HG03469 (cell line): ENCODE measurements around the gene KRT1.

Experiments used
- ATAC-seq: cut with Tn5 transposase; IDR thresholded peaks from one replicate; pipeline ENCODE4 v1.9.1; 2021; ENCODE audit warnings: mild to moderate bottlenecking, moderate library complexity, moderate number of reproducible peaks; ENCODE audit not compliant: unreplicated experiment

Gene KRT1

DNA sequence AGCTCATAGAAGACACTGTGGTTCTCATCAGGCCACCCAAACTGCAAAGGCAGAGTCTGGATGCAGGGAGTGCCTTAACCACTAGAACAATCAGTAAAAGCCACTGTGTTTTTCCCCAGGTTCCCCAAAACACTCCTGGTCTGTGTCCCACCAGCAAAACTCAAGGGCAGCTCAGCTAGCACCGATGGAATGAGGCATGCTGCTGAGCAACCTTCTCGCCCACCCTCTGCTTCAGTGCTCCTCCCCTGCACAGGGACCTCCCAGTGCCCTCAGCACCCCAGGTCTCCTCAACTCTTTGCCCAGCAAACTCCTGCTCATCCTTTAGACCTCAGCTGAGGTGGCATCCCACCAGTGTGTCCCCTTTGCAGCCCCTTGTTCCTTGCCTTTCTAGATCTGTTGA, 19.2 kb upstream of the KRT1 start:
- ATAC-seq = no peak

DNA sequence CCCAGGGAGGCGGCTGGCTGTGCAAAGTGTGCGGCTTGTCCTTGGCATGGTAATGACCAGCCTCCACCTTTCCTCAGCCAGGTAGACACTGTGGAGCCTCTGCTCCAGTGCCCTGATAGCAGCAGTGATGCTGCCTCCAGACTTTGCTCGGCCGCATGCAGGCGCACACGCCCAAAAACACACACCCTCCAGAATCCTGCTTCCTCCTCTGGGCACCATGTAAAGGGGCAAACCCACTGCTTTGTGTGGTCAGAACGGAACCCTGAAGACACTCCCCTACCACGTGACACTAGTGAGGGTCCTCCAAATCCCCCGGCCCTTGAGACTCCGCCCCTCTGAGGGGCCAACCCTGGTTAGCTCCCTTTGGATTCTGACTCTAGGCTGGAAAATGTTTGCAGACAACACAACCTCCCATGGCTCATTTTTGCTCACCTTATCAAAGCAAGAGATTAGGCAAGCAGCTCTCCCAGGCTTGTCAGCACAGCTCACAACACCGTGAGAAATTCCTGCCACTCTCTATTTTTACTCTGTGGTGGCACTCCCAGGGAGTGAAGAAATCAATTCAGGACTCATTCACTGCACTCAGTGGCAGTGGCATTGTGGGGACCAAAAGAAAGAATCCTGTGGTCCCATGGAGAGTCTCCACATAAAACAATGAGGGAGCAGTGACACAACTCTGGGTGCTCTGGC, 18.6 kb upstream of the KRT1 start:
- ATAC-seq = no peak

GRCh38 chr12:52697058-52697582, 16.9 kb upstream of the KRT1 start:
- ATAC-seq = no peak

GRCh38 chr12:52696588-52696987, 16.4 kb upstream of the KRT1 start:
- ATAC-seq = no peak

DNA sequence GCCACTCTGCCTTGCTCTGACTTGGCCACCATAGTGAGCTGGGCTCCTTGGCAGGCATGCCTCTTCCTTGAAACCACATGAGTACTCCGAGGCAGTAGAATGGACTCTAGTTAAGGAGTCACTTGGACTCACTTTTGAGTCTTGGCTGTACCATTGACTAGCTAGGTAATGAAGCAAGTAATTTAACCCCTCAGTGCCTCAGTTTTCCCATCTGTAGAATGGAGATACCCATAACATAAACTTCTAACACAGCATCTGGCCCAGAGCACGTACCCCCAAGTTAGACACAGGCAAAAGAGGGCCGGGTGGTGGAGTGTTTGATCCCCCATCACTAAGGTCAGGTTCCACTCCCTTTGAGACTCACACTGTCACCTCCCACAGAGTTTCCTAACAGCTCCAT, 14.8 kb upstream of the KRT1 start:
- ATAC-seq = no peak

GRCh38 chr12:52694151-52694550, 13.9 kb upstream of the KRT1 start:
- no peak for ATAC-seq

- ATAC-seq = no peak
Measured at GRCh38 chr12:52693261-52693660, 13.1 kb upstream of the KRT1 start.

GRCh38 chr12:52692254-52692653, 12.0 kb upstream of the KRT1 start:
- ATAC-seq = no peak

DNA sequence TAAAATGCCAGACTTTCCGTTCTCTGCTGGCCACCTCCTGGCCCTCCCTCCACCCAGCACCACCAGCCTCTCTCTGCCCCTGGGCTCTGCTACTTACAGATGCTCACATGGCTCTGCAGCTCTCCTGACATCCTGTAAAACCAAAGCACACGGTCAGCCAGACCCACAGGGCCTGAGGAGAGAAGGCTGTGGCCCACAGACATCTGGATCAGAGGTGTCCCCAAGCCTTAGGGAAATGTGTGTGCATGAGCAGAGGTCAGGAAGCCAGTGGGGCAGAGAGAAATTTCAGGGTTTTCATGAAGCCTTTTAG, 11.6 kb upstream of the KRT1 start:
- ATAC-seq = no peak

GRCh38 chr12:52691076-52691840, 11.1 kb upstream of the KRT1 start:
- no peak for ATAC-seq

DNA sequence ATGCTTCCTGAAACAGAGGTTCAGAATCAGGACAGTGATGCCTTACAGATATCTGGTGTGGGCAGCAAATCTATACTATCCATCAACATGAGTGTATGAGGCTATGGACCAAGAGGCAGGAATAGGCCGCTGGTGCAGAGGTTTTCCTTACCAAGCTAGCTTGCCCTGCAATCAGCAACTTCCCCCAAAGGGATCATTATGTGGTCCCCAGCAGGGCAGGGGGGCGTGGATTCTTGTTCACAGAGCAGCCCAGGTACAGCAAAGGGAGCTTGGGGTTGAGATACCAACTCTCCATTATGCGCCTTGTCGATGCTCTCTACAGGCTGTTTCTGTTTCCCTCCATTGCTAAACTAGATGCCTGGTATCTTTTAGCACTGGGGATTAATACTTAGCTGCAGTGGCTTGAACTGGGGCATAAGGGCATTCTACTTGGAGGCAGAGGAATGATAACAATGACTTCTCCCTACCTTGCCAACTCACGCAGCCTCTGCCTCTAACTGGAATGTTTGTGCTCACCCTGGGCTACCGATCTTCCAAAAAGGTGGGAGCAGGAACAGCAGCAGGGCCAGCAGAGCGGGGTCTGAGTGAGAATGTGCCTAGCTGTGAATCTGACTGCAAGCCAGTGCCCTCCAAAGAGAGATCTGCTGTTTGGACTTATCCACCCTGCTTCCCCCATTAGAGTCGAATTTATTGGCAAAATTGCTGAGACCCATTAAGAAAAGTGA, 10.3 kb upstream of the KRT1 start:
- ATAC-seq = no peak

DNA sequence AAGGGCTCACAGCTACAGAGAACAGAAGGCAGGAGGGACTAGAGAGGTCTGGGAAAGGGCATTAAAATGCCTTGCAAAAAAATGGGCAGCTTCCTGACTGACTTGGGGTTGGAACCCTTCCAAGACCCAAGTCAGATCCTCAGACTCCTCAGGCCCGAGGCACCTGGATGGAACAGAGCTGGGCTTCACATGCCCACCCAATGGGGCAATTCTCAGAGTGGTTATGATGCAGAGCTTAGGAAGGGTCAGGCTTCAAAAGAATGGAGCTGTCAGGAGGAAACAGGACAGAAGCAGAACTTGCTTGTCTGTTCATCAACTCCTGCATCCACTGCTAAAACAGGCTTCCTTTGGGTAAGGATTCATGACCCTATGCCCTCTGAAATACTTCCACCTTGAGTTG, 9.7 kb upstream of the KRT1 start:
- no peak for ATAC-seq

DNA sequence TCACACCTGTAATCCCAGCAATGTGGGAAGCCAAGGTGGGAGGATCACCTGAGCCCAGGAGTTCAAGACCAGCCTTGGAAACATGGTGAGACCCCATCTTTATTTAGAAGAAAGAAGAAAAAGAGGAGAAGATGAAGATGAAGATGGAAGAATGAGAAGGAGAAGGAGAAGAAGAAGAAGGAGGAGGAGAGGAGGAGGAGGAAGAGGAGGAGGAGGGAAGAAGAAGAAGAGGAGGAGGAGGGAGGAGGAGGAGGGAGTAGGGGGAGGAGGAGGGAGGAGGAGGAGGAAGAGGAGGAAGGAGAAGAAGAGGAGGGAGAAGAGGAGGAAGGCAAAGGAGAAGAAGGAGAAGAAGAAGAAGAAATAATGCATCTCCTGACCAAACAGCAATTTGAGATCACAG, 9.0 kb upstream of the KRT1 start:
- no peak for ATAC-seq

GRCh38 chr12:52688481-52688880, 8.3 kb upstream of the KRT1 start:
- ATAC-seq = no peak

GRCh38 chr12:52687497-52688385, 7.5 kb upstream of the KRT1 start:
- no peak for ATAC-seq

- ATAC-seq = no peak
Measured at GRCh38 chr12:52686756-52687487, 6.7 kb upstream of the KRT1 start.

- ATAC-seq = no peak
Measured at GRCh38 chr12:52686063-52686462, 5.9 kb upstream of the KRT1 start.

GRCh38 chr12:52685406-52685890, 5.2 kb upstream of the KRT1 start:
- ATAC-seq = no peak

- no peak for ATAC-seq
Measured at GRCh38 chr12:52684431-52684830, 4.2 kb upstream of the KRT1 start.
